NCI-H2171 (cell line): ENCODE results near the gene CTDSPL.

Experiments
- DNase-seq: peaks from one replicate; lab custom pipeline; 2025; lab: John Stamatoyannopoulos, UW

CTDSPL gene

DNA sequence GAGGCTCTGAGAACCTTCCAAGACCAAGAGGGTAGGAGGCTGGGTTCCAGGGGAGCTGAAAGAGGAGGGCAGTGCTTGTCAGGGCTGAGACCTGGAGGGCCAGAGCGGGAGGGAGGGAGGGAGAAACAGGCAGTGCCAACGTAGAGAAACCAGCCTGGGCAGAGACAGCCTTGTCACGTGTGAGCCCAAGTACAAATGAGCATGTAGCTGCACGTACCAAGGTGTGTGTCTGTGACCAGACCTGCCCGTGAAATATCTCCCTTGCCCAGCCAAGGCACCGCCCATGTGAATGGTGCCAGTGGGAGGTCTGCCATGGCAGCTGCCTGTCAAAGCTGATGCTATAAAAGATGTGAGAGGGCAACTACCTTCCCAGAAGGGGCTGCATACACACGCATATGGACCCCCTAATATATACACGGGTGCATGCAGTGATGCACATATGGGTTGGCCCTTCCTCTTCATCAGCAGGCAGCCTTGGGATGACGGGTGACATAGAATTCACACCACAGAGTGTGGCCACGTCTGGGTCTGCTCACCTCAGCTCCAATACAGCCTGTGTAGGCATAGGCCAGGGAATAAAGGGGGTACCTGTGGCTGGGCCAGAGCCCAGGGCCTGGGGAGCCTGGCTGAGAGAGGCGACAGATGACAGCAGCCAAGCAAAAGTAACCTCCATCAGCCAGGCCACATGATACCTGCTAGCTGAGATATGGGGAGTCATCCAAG, 7.8 kb upstream of the CTDSPL start:
- peak; percentile 70 for DNase-seq

DNA sequence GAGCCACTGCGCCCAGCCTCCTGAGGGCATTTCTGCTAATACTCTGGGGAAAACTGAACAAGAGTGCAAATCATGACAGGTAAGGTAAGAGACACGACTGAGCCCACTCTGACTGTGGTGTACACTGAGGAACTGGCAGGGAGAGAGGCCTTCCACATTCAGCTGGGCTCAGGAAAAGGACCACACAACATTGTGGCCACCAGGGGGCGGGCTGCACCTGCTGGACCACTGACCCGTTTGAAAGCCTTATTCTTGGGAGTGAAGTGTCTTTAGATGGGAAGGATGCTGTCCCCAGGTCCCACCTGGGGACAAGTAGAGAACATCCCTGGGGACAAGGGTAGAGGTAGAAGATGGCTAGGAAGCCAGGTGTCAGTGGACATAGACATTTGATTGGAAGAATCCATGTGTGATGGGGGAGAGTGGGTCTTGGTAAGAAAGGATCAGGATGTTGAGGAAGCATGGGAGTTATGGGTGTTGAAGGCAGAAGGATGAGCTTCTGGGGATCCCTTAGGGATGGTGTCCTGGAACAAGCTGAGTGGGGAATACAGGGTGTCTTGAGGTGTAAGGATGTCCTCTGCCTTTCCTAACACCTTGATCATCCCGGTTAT, 6.2 kb upstream of the CTDSPL start:
- no peak for DNase-seq

DNA sequence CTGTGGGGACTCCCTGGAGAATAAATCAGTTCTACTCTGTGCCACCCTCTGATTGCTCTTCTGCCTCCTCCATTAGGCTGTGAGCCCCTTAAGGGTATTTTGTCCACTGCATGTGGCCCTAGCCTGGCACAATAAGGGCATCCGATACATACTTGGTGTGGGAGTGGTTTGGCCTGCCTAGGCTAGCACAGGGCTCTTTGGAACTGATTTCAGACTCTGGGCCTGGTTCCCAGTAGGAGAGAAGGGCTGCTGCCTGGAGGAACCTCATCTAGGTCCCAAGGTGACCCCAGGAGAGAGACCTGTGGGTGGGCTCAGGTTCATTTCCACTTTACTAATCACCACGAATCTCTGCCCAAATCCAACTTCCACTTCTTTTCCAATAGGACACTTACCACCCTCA, 5.3 kb upstream of the CTDSPL start:
- no peak for DNase-seq

DNA sequence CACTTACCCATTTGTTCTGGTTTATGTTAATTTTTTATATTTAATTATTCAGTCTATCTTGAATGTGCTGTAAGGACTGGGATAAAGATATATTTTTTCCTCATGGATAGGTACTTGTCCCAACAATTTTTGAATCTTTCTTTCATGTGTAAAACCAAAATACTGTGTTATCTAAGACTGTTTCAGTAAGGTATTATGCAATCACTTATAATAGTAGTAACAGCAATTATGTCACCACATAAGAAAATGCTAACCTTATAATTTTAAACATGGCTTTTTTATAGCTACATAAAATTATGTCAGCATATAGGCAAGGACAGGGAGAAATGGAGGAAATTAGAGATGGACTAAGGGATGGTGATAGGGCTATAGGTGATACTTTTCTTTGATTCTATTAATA, 2.9 kb upstream of the CTDSPL start:
- DNase-seq = no peak

DNA sequence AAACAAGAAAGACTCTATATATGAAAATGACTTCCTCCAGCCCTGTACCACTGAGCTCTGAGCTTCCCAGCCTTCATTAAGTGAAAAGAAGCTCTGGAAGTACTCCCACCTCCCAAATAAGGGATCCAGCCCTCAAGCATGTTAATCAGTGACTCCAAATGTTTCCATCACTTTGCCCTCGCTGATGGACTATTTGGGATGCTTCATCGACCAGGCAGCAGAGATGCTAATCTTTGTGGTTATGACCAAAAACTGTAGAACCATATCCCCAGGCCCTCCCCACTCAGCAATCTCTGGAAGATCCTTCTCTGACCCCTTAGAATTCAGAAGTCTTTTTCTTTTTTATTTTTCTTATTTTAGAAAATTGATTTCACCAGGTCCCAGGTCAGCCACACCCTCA, 2.3 kb upstream of the CTDSPL start:
- no peak for DNase-seq

DNA sequence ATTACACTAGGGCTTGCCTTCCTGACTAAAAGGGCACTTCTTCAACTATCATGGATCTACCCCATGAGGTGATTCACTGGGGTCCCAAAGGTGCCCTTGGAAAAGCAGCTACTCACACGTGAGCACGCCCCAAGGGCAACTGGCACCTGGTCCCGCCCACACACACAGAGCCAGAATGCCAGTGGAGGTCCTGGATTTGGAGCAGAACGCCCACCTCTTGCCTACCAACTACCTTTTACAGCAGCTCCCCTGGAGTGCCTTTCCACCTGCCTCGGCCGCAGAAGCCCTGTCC, 1.8 kb upstream of the CTDSPL start:
- DNase-seq = no peak

DNA sequence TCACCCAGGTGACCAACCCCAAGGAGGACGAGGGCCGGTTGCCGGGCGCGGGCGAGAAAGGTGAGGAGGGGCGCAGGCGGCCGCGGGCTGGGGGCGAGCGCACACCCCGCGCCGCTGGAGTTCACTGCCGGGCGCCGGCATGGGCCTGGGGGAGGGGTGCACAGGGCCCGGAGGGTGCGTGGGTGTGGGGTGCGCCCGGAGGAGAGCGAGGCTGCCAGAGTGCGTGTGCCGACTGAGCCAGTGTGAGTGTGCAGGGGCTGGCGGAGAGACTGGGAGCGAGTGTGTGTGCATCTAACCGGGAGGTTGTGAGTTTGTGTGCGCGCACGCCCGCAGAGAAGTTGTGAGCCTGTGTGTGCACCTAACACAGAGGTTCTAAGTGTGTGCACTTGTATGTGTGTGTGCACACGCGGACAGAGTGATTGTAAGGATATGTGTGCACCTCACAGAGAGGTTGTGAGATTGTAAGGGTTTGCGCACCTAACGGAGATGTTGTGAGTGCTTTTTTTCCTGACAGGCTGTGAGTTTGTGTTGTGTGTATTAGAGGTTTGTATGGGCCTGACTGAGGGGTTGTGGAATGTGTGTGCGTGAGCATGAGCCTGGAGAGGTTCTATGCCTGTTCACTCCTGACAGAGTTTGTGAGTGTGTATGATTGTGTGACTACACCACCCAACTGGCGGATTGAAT, 681 bp downstream of the CTDSPL start:
- DNase-seq = no peak

DNA sequence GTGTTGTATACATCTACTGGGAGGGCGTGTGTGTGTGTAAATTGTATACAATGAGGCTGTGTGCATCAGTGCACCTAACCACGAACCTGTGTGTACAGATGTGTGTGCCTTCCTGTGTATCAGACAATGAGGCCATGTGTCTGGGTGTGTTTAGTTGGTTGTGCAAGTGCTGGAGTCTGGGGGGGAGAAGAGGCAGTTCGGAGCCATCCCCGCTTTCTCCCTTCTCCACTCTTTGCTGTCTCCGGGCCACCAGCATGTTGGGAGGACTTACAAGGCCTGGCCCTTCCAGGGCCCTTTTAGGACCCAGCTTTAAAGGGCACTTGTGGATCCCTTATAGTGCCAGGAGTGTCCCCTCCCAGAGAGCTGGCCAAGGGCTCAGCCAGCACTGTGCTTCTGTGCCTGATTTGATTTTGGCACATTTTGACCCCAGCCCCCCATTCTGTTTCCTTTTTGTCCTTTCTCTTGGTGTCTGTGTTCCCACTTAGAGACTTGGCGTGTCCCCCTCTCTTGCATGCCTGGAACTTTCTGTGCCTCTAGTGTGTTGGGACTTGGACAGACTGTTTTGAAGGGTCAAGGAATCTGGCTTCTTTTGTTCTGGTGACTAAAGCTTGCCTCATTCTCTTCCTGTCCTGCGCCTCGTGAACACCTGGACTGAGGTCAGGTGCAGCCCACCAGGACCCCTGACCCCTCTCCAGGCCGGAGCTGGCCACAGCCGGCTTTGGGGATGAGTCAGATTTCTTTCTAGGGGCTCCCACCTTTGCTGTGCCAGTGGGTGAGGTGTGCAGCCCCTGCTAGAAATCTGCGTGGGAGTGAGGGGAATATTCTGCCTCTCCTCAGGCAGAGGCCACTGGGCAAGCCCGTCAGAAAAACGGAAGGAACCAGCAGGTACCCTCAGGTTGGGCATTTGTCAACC, 1.5 kb downstream of the CTDSPL start:
- no peak for DNase-seq

DNA sequence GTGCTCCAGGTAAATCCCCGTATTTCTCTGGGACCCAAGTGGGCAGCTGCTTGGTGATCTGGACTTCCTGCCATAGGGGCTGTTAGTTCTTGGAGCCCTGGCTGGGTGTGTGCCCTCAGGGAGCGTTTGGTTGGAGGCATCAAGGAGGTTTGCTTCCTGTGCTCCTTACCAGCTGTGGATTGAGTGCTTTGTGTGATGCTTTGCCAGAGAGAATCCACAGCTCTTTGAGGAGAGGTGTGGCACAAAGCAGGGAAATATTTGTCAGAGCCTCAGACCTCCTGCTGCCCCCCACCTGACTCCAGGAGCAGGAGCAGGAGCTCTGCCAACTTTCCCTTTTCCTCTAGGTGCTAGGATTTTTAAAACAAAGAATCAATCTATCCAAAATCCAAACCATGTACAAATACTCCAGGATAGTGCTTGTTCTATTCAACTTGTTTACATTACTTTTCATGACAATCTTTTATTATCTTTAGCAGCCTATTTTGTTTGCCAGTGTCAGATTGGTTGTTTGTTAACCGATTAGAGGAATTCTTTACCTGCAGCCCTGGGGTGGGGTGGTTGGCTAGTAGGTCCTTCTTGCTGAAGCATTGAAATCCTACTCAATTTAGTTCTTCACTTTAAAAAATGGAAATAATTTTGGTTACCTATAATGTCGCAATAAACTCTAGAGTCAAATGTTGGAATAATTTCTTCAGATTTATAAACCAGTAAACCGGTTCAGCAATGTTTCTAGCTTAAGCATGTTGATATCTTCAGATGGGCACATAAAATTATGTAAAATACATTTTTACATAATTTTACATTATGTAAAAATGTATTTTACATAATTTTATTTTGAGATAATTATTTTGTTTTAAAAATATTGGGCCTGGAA, 2.5 kb downstream of the CTDSPL start:
- no peak for DNase-seq

DNA sequence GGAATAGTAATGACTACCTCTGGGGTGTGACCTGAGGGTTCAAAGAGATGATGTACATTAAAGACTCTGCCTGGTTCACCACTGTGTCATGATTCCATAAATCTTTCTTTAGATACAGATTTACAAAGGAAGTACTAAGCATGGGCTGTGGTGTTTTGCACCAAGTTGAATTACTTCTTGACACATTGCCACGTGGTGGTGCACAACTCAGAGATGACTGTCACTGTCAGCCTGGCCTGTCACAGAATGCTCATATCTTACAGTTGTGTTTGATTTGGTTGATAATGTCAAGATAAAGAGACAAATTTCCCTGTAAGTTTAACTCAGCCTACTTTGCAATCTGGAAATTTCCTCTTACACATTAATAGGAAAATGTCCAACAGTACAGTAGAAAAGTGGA, 3.2 kb downstream of the CTDSPL start:
- no peak for DNase-seq

DNA sequence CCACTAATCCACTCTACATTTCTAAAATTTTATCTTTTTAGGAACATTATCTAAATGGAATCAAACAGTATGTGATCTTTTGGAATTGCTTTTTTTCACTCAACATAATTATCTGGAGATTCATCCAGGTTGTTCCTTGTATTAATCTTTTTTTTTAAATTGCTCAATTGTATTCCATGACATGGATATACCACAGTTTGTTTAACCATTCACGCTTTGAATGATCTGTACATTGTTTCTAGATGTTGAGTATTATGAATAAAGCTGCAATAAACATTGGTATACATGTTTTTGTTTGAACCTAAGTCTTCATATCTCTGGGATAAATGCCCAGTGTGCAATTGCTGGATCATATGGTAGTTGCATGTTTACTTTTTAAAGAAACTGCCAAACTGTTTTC, 5.5 kb downstream of the CTDSPL start:
- no peak for DNase-seq

DNA sequence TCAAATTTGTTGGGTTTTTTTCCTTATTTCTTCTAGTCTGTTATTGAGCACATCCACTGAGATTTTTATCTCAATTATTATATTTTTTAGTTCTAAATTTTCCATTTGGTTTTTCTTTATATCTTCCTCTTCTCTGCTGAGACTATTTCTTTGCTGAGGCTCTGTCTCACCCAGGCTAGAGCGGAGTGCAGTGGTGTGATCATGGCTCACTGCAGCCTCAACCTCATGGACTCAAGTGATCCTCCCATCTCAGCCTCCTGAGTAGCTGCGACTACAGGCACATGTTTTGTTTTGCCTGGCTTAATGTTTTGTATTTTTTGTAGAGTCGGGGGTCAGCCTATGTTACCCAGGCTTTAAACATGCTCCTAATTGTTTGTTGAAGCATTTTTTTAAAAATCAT, 10.2 kb downstream of the CTDSPL start:
- no peak for DNase-seq

DNA sequence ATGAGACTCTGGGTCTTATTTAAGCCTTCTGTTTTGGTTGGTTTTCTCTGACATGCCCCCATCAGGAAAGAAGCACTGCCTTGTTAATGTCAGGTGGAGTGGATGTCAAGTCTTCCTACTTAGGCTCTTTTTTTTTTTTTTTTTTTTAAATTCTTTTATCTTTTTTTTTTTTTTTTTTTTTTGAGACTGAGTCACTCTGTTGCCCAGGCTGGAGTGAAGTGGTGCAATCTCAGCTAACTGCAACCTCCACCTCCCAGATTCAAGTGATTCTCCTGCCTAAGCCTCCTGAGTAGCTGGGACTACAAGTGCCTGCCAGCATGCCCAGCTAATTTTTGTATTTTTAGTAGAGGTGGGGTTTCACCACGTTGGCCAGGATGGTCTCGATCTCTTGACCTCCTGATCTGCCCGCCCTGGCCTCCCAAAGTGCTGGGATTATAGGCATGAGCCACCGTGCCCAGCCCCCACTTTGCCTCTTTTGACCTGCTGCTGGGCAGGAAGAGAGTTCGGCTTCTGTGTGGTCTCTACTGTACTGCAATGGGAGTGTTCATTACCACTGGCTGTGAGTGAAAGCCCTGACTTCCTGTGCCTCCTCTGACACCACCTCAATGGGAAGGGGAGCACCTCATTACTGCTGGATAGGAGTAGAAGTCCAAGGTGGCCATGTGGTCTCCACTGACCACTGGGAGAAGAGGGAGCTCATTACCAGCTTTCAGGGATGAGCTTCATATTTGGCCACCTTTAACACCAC, 10.9 kb downstream of the CTDSPL start:
- no peak for DNase-seq

DNA sequence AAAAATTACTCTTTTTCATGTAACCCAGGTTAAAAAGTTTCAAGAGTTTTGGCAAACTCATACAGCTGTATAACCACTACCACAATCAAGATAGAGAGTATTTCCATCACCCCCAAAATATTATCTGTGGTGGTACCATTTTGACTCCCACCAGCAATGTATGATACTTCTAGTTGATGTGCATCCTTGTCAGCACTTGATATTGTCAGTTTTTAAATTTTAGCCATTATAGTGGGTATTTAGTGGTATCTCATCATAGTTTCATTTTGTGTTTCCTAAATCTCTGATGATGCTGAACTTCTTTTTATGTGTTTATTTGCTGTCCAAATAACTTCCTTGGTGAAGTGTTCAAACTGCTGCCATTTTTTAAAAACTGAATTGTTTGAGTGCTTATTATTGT, 14.6 kb downstream of the CTDSPL start:
- no peak for DNase-seq

DNA sequence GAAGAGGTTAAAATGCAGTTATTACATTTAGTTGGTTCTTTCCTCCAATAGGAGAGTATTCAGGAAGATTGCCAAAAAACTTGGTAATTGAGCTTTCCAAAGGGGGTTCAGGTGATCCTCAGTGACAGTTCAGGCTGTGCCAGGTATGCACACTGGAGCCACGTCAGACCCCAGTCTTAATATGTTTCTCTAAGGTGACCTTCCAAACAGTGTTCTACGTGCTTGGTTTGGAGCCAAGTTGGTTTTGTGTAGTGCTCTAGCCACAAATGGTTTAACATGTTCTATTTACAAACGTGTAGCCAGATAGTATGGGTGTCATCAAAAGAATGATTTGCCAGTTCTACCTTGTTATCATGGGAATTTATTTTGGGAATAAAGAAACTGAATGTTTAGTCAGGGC, 21.0 kb downstream of the CTDSPL start:
- no peak for DNase-seq

DNA sequence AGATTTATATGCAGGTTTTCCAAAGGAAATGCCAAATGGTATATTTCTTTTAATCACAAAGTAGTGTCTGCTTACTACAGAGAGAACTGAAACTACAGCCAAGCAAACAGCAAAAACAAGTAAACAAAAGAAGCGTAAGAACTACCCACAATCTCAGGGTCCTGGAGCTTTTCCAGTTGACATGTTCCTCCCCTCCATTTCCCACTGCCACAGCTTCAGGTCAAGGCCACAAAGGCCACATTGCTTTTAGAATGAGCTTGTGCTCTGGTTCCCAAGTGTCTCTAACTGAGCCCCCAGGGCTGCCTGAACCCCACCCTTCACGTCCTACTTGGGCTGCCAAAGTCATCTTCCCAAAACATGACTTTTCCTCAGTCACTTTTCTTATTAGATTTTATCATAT, 24.1 kb downstream of the CTDSPL start:
- no peak for DNase-seq

DNA sequence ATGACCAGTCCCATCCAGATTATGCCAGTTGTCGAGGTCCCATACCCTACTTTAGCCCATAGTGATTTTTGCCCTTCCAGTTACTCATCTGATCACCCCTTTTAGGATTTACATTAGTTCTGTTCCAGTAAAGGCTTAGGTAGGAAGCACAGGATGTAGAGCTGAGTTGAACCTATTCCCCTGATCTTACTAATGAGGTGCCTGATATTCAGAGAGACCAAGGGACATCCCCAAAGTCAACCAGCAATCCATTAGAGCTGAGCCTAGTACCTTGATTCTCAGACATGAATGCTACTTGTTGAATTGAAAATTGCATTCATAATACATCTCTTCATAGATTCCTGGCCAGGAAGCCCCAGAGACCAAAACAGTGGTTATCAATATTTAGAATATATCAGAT, 24.7 kb downstream of the CTDSPL start:
- DNase-seq = no peak

DNA sequence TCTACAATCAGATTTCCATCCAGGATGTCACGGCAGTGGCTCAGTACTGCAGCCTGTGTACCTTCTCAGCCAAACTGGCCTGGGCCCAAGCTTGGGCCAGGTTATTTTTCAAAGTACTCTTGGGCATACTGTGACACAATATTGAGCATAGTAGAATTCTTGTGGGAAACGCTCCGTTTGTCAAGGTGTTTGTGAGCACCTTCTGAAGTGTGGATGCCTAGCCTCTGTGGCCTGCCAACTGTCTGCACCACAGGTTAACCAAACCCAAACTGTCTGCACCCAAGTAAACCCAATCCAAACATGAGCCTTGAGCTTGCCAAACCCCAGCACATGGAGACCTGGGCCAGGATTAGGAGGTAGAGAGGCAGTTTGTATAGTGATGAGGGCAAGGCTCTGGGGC, 25.4 kb downstream of the CTDSPL start:
- no peak for DNase-seq

DNA sequence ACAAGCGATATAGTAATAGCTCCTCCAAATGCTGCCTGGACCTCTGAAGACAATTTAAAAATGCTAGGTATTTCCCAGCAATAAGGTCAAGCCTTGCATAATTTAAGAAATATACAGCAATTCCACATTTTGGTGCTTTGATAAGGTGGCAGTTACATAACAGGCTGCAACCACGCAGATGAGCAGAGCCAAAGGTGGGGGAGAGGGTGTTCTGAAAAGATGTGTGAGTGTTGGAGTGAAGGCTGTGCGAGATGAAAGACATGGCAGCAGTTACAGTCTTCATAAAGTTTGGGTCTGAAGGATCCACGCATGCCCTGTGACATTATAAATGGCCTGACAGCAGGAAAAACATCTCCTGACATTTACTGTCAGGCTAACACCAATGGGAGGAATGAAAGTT, 26.1 kb downstream of the CTDSPL start:
- DNase-seq = no peak

DNA sequence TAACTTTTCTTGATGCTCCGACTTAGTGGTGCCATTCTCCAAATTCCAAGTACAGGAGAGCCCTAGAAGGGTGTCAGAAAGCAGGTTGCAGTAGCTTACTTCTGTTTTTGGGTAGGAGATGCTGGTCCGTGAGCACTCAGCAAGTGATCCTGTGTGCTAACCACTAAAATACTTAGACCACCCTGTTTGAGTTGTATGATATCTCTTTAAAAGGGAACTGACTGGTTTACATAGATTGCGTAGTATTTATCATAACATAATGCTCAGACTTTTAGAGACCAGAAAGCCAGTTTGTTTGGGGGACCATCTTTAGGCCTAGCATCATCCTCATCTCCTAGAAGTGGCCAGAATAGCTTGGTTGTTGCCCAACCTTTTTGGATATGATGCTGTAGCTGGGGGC, 26.7 kb downstream of the CTDSPL start:
- DNase-seq = no peak

DNA sequence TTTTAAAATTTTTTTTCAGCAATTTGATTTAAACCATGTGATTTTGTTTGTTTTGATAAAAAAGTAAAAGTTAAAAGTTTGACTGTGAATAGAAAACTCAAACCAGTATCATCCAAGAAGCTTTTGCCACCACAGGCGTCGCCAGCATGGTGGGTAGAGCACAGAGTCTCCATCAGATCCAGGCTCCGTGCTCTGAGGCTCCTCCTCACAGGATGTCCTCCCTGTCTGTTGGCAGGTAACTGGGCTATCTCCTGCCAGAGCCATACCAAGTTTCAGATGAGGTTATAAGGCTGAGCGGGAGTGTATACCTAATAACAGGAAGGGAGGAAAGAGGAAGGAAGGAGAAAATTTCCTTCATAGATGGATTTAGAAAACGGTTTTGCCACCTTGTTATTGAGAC, 28.8 kb downstream of the CTDSPL start:
- DNase-seq = no peak
